ENCODE measurements around the gene CHST4. TPM values are rescaled to one million over a fixed set of nuclear protein-coding genes. Genes with fewer than 3 reads are reported as not detected.

Gene CHST4
- total and polyA plus RNA-seq, 9 of the 15 experiments (the other 6 are each of a cell fraction or from before 2014, with no cell fraction given): 0.07 TPM; not detected in 8

Small RNA genes lying within 50 kb of the gene (small RNA-seq; reads per million reads assigned to genes)
- not detected for gene RNU6-1061P

Other genes with a start within 250 kb of the CHST4 start
Only the 7 nearest of the 8 such genes appear.
- gene CALB2, start 167.7 kb upstream of the CHST4 start, total RNA-seq (2014; rRNA removed): not detected in 2 replicates
- gene CALB2, start 167.7 kb upstream of the CHST4 start, total RNA-seq (2014; rRNA removed; fragmentation: Illumina TruSeq; extraction: Trizol): not detected in 2 replicates
- gene CALB2, start 167.7 kb upstream of the CHST4 start, total RNA-seq (2015; rRNA removed; fragmentation: Illumina TruSeq; extraction: Trizol): not detected in 2 replicates
- gene CALB2, start 167.7 kb upstream of the CHST4 start, total RNA-seq (2021): 0.20 TPM in 1 of 2 replicates, not detected in the other
- gene CALB2, start 167.7 kb upstream of the CHST4 start, polyA plus RNA-seq (2011; rRNA removed): not detected in 2 replicates
- gene CALB2, start 167.7 kb upstream of the CHST4 start, polyA plus RNA-seq (2014; fragmentation: Illumina TruSeq; extraction: Trizol): not detected in 2 replicates
- gene CALB2, start 167.7 kb upstream of the CHST4 start, polyA plus RNA-seq (2014; fragmentation: Nextera tagmentation; extraction: Ambion mirVana): not detected
- not detected in 2 replicates for gene CALB2, start 167.7 kb upstream of the CHST4 start, polyA plus RNA-seq (2014; rRNA removed)
- gene TLE7, start 84.4 kb upstream of the CHST4 start, total RNA-seq (2014; rRNA removed): not detected in 2 replicates
- not detected in 2 replicates for gene TLE7, start 84.4 kb upstream of the CHST4 start, total RNA-seq (2014; rRNA removed; fragmentation: Illumina TruSeq; extraction: Trizol)
- not detected in 2 replicates for gene TLE7, start 84.4 kb upstream of the CHST4 start, total RNA-seq (2015; rRNA removed; fragmentation: Illumina TruSeq; extraction: Trizol)
- not detected in 2 replicates for gene TLE7, start 84.4 kb upstream of the CHST4 start, total RNA-seq (2021)
- gene TLE7, start 84.4 kb upstream of the CHST4 start, polyA plus RNA-seq (2011; rRNA removed): not detected in 2 replicates
- not detected in 2 replicates for gene TLE7, start 84.4 kb upstream of the CHST4 start, polyA plus RNA-seq (2014; fragmentation: Illumina TruSeq; extraction: Trizol)
- not detected for gene TLE7, start 84.4 kb upstream of the CHST4 start, polyA plus RNA-seq (2014; fragmentation: Nextera tagmentation; extraction: Ambion mirVana)
- gene TLE7, start 84.4 kb upstream of the CHST4 start, polyA plus RNA-seq (2014; rRNA removed): not detected in 2 replicates
- 7.0 and 7.4 TPM in 2 replicates for gene ZNF23, start 64.2 kb upstream of the CHST4 start, total RNA-seq (2014; rRNA removed)
- gene ZNF23, start 64.2 kb upstream of the CHST4 start, total RNA-seq (2014; rRNA removed; fragmentation: Illumina TruSeq; extraction: Trizol): 13.4 and 14.6 TPM in 2 replicates
- gene ZNF23, start 64.2 kb upstream of the CHST4 start, total RNA-seq (2015; rRNA removed; fragmentation: Illumina TruSeq; extraction: Trizol): 11.2 and 11.9 TPM in 2 replicates
- 8.6 and 8.7 TPM in 2 replicates for gene ZNF23, start 64.2 kb upstream of the CHST4 start, total RNA-seq (2021)
- 12.0 and 12.1 TPM in 2 replicates for gene ZNF23, start 64.2 kb upstream of the CHST4 start, polyA plus RNA-seq (2011; rRNA removed)
- gene ZNF23, start 64.2 kb upstream of the CHST4 start, polyA plus RNA-seq (2014; fragmentation: Illumina TruSeq; extraction: Trizol): 12.3 and 12.5 TPM in 2 replicates
- gene ZNF23, start 64.2 kb upstream of the CHST4 start, polyA plus RNA-seq (2014; fragmentation: Nextera tagmentation; extraction: Ambion mirVana): 1 to 10 TPM; 4.7 to 7.2 TPM
- 10.9 and 13.2 TPM in 2 replicates for gene ZNF23, start 64.2 kb upstream of the CHST4 start, polyA plus RNA-seq (2014; rRNA removed)
- gene ZNF19, start 37.1 kb upstream of the CHST4 start, total RNA-seq (2014; rRNA removed): 1.1 and 1.8 TPM in 2 replicates
- 2.6 and 3.2 TPM in 2 replicates for gene ZNF19, start 37.1 kb upstream of the CHST4 start, total RNA-seq (2014; rRNA removed; fragmentation: Illumina TruSeq; extraction: Trizol)
- gene ZNF19, start 37.1 kb upstream of the CHST4 start, total RNA-seq (2015; rRNA removed; fragmentation: Illumina TruSeq; extraction: Trizol): 1.5 and 2.3 TPM in 2 replicates
- gene ZNF19, start 37.1 kb upstream of the CHST4 start, total RNA-seq (2021): 1.6 and 2.0 TPM in 2 replicates
- gene ZNF19, start 37.1 kb upstream of the CHST4 start, polyA plus RNA-seq (2011; rRNA removed): 1.3 and 1.7 TPM in 2 replicates
- 1.2 and 2.4 TPM in 2 replicates for gene ZNF19, start 37.1 kb upstream of the CHST4 start, polyA plus RNA-seq (2014; fragmentation: Illumina TruSeq; extraction: Trizol)
- gene ZNF19, start 37.1 kb upstream of the CHST4 start, polyA plus RNA-seq (2014; fragmentation: Nextera tagmentation; extraction: Ambion mirVana): 1 to 10 TPM; 1.8 to 2.8 TPM
- gene ZNF19, start 37.1 kb upstream of the CHST4 start, polyA plus RNA-seq (2014; rRNA removed): 0.58 and 1.2 TPM in 2 replicates
- not detected in 2 replicates for gene TAT, start 50.7 kb downstream of the CHST4 start, total RNA-seq (2014; rRNA removed)
- gene TAT, start 50.7 kb downstream of the CHST4 start, total RNA-seq (2014; rRNA removed; fragmentation: Illumina TruSeq; extraction: Trizol): not detected in 2 replicates
- gene TAT, start 50.7 kb downstream of the CHST4 start, total RNA-seq (2015; rRNA removed; fragmentation: Illumina TruSeq; extraction: Trizol): not detected in 2 replicates
- gene TAT, start 50.7 kb downstream of the CHST4 start, total RNA-seq (2021): 0.24 and 0.63 TPM in 2 replicates
- gene TAT, start 50.7 kb downstream of the CHST4 start, polyA plus RNA-seq (2011; rRNA removed): not detected in 2 replicates
- gene TAT, start 50.7 kb downstream of the CHST4 start, polyA plus RNA-seq (2014; fragmentation: Illumina TruSeq; extraction: Trizol): not detected in 2 replicates
- gene TAT, start 50.7 kb downstream of the CHST4 start, polyA plus RNA-seq (2014; fragmentation: Nextera tagmentation; extraction: Ambion mirVana): under 1 TPM; 0.04 TPM
- gene TAT, start 50.7 kb downstream of the CHST4 start, polyA plus RNA-seq (2014; rRNA removed): not detected in 2 replicates
- not detected in 2 replicates for gene MARVELD3, start 99.8 kb downstream of the CHST4 start, total RNA-seq (2014; rRNA removed)
- gene MARVELD3, start 99.8 kb downstream of the CHST4 start, total RNA-seq (2014; rRNA removed; fragmentation: Illumina TruSeq; extraction: Trizol): not detected in 2 replicates
- not detected in 2 replicates for gene MARVELD3, start 99.8 kb downstream of the CHST4 start, total RNA-seq (2015; rRNA removed; fragmentation: Illumina TruSeq; extraction: Trizol)
- not detected in 2 replicates for gene MARVELD3, start 99.8 kb downstream of the CHST4 start, total RNA-seq (2021)
- 0.07 and 0.08 TPM in 2 replicates for gene MARVELD3, start 99.8 kb downstream of the CHST4 start, polyA plus RNA-seq (2011; rRNA removed)
- not detected in 2 replicates for gene MARVELD3, start 99.8 kb downstream of the CHST4 start, polyA plus RNA-seq (2014; fragmentation: Illumina TruSeq; extraction: Trizol)
- under 1 TPM in 1 of 2 experiments, not detected in 1; 0.07 TPM for gene MARVELD3, start 99.8 kb downstream of the CHST4 start, polyA plus RNA-seq (2014; fragmentation: Nextera tagmentation; extraction: Ambion mirVana)
- gene MARVELD3, start 99.8 kb downstream of the CHST4 start, polyA plus RNA-seq (2014; rRNA removed): 0.03 TPM in 1 of 2 replicates, not detected in the other
- gene PHLPP2, start 198.3 kb downstream of the CHST4 start, total RNA-seq (2014; rRNA removed): 1.9 and 2.5 TPM in 2 replicates
- 2.6 and 2.7 TPM in 2 replicates for gene PHLPP2, start 198.3 kb downstream of the CHST4 start, total RNA-seq (2014; rRNA removed; fragmentation: Illumina TruSeq; extraction: Trizol)
- gene PHLPP2, start 198.3 kb downstream of the CHST4 start, total RNA-seq (2015; rRNA removed; fragmentation: Illumina TruSeq; extraction: Trizol): 1.8 and 2.1 TPM in 2 replicates
- 3.1 TPM in 2 replicates for gene PHLPP2, start 198.3 kb downstream of the CHST4 start, total RNA-seq (2021)
- gene PHLPP2, start 198.3 kb downstream of the CHST4 start, polyA plus RNA-seq (2011; rRNA removed): 4.6 and 7.1 TPM in 2 replicates
- gene PHLPP2, start 198.3 kb downstream of the CHST4 start, polyA plus RNA-seq (2014; fragmentation: Illumina TruSeq; extraction: Trizol): 2.6 and 2.9 TPM in 2 replicates
- 1 to 10 TPM in 1 of 2 experiments, under 1 TPM in 1; 0.60 to 1.3 TPM for gene PHLPP2, start 198.3 kb downstream of the CHST4 start, polyA plus RNA-seq (2014; fragmentation: Nextera tagmentation; extraction: Ambion mirVana)
- gene PHLPP2, start 198.3 kb downstream of the CHST4 start, polyA plus RNA-seq (2014; rRNA removed): 2.6 and 2.9 TPM in 2 replicates

All from K562 (cell line).